B cell (primary cell): ENCODE data around the gene SMC1B.

Experiments
- EZH2 ChIP-seq: IDR thresholded peaks from 2 replicates; pipeline ENCODE4 v1.6.1; 2012; ENCODE audit warnings: borderline replicate concordance, low read depth, mild to moderate bottlenecking, moderate library complexity, low read length; ENCODE audit not compliant: insufficient read depth, poor library complexity, severe bottlenecking
- TF ChIP-seq, protein P1 (sequence below): fragments of 200-600 bp; IDR thresholded peaks from one replicate; pipeline ENCODE4 v1.8.0; 2022; ENCODE audit warnings: antibody characterized with exemption, mild to moderate bottlenecking

DNA sequence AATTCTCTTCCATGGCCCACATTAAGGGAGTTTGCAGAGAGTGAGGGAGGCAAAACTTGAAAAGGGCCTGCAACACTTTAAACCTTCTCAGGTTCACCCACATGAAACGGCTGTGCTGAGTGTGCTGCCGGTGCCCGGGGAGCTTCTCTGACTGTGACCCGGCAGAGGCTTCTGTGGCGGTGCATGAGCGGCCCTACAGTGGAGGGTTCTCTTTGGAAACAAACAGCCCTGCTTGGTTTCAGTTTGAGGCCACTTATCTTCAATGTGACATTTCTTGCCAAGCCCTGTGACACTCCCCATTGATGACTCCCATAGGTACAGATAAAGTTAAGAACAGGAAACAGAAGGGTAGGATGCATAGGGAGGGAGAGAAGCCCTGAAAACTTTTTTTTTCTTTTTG is 71.9 kb downstream of the SMC1B start:
- TF ChIP-seq, protein P1, sequence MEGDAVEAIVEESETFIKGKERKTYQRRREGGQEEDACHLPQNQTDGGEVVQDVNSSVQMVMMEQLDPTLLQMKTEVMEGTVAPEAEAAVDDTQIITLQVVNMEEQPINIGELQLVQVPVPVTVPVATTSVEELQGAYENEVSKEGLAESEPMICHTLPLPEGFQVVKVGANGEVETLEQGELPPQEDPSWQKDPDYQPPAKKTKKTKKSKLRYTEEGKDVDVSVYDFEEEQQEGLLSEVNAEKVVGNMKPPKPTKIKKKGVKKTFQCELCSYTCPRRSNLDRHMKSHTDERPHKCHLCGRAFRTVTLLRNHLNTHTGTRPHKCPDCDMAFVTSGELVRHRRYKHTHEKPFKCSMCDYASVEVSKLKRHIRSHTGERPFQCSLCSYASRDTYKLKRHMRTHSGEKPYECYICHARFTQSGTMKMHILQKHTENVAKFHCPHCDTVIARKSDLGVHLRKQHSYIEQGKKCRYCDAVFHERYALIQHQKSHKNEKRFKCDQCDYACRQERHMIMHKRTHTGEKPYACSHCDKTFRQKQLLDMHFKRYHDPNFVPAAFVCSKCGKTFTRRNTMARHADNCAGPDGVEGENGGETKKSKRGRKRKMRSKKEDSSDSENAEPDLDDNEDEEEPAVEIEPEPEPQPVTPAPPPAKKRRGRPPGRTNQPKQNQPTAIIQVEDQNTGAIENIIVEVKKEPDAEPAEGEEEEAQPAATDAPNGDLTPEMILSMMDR, result no peak
- TF ChIP-seq EZH2, result no peak
